ENCODE data around the gene LIN7B.
"Not testable (repeated sequence)": the region's sequence is repeated elsewhere in the genome, so short reads cannot be mapped to it uniquely, and the experiment has no call there.

The LIN7B gene

GRCh38 chr19:49118565-49119410 lies 4.6 kb downstream of the LIN7B start, which contains the start of gene C19orf73:
Gene C19orf73 (minus strand): TSS chr19:49119143. CDS start chr19:49119022, 121 bp downstream.
- DNase-seq, result peak; percentile 69 to 97 (median 94)

- peak in 39 of 58 donors; percentile 3 to 54 (median 31) for DNase-seq
These were observed 5.5 kb downstream of the LIN7B start, which contains the start of gene PPFIA3 for GRCh38 chr19:49119411-49120324. Gene PPFIA3 (plus strand): TSS chr19:49119544. CDS start chr19:49127874, 8,330 bp downstream.

- DNase-seq, result no peak
These were observed 6.1 kb downstream of the LIN7B start for GRCh38 chr19:49120325-49120683.

GRCh38 chr19:49120868-49121267 lies 6.7 kb downstream of the LIN7B start:
- no peak for DNase-seq

- peak in 3 of 58 donors; percentile 4 to 39 (median 17) for DNase-seq
These were observed 7.7 kb downstream of the LIN7B start for GRCh38 chr19:49121841-49122240.

GRCh38 chr19:49123285-49123684 lies 9.1 kb downstream of the LIN7B start:
- DNase-seq, result not testable (repeated sequence)

GRCh38 chr19:49125025-49125731 lies 11.0 kb downstream of the LIN7B start:
- DNase-seq, result no peak

- DNase-seq, result no peak
These were observed 12.4 kb downstream of the LIN7B start for GRCh38 chr19:49126575-49126974.

- not testable (repeated sequence) for DNase-seq
These were observed 13.1 kb downstream of the LIN7B start for GRCh38 chr19:49127225-49127624.

- peak; percentile 31 to 98 (median 96) for DNase-seq
These were observed 13.7 kb downstream of the LIN7B start for GRCh38 chr19:49127674-49128544.

GRCh38 chr19:49128545-49129237 lies 14.5 kb downstream of the LIN7B start:
- no peak for DNase-seq

GRCh38 chr19:49129238-49129583 lies 15.0 kb downstream of the LIN7B start:
- DNase-seq, result no peak

- peak in 7 of 58 donors; percentile 9 to 23 (median 11) for DNase-seq
These were observed 16.2 kb downstream of the LIN7B start for GRCh38 chr19:49130325-49130724.

GRCh38 chr19:49132974-49133609 lies 18.9 kb downstream of the LIN7B start:
- peak in 1 of 58 donors; percentile 13 for DNase-seq

GRCh38 chr19:49133621-49134454 lies 19.7 kb downstream of the LIN7B start:
- peak in 3 of 58 donors; percentile 13 to 27 (median 26) for DNase-seq

GRCh38 chr19:49135686-49136085 lies 21.5 kb downstream of the LIN7B start:
- DNase-seq, result no peak

GRCh38 chr19:49136771-49137171 lies 22.6 kb downstream of the LIN7B start:
- DNase-seq, result no peak

- no peak for DNase-seq
These were observed 26.8 kb downstream of the LIN7B start for GRCh38 chr19:49140951-49141350.
